GM19372 (cell line): ENCODE results near the gene CXXC5.

Experiments
- ATAC-seq: cut with Tn5 transposase; IDR thresholded peaks from one replicate; pipeline ENCODE4 v1.9.1; 2021; ENCODE audit warnings: mild to moderate bottlenecking, low read depth, moderate library complexity; ENCODE audit not compliant: unreplicated experiment

The CXXC5 gene

GRCh38 chr5:139664086-139664693, 16.0 kb downstream of the CXXC5 start:
- peak; percentile 48 for ATAC-seq

GRCh38 chr5:139664727-139665351, 16.7 kb downstream of the CXXC5 start:
- no peak for ATAC-seq

- ATAC-seq, result no peak
Observed at GRCh38 chr5:139665626-139666025, 17.5 kb downstream of the CXXC5 start.

GRCh38 chr5:139666551-139666950, 18.4 kb downstream of the CXXC5 start:
- ATAC-seq, result no peak

GRCh38 chr5:139667001-139667729, 19.0 kb downstream of the CXXC5 start:
- no peak for ATAC-seq

- ATAC-seq, result no peak
Observed at GRCh38 chr5:139667730-139668063, 19.5 kb downstream of the CXXC5 start.

GRCh38 chr5:139668064-139668880, 20.1 kb downstream of the CXXC5 start:
- no peak for ATAC-seq

- ATAC-seq, result no peak
Observed at GRCh38 chr5:139668924-139669661, 20.9 kb downstream of the CXXC5 start.

- peak; percentile 30 for ATAC-seq
Observed at GRCh38 chr5:139669662-139670368, 21.7 kb downstream of the CXXC5 start.

- peak; percentile 44 for ATAC-seq
Observed at GRCh38 chr5:139670369-139671095, 22.4 kb downstream of the CXXC5 start.

- ATAC-seq, result no peak
Observed at GRCh38 chr5:139671096-139671841, 23.1 kb downstream of the CXXC5 start.

GRCh38 chr5:139675213-139675612, 27.1 kb downstream of the CXXC5 start:
- no peak for ATAC-seq

GRCh38 chr5:139675825-139676224, 27.7 kb downstream of the CXXC5 start:
- ATAC-seq, result no peak

- no peak for ATAC-seq
Observed at GRCh38 chr5:139676406-139676805, 28.3 kb downstream of the CXXC5 start.

GRCh38 chr5:139676951-139677735, 29.0 kb downstream of the CXXC5 start:
- no peak for ATAC-seq

GRCh38 chr5:139677736-139678613, 29.8 kb downstream of the CXXC5 start:
- ATAC-seq, result no peak
